Measurements from ENCODE around the gene OCA2.

GRCh38 chr15:28058082-28058481, 41.0 kb downstream of the OCA2 start:
- no peak for TF ChIP-seq CTCF (IDR thresholded peaks at IDR 0.05; ENCODE audit: insufficient read depth, low read length)
- TF ChIP-seq REST (IDR thresholded peaks at IDR 0.05; ENCODE audit: insufficient replicate concordance, low read depth) = no peak
- no peak for TF ChIP-seq GABPA (IDR thresholded peaks at IDR 0.05; ENCODE audit: low read depth)
- no peak for TF ChIP-seq POLR2AphosphoS5 (IDR thresholded peaks at IDR 0.05; ENCODE audit: low read depth)

All from HL-60 (cell line).